Lower lobe of right lung (tissue), 2 donors: ENCODE measurements around the gene TTLL11. TPM values are rescaled to one million over a fixed set of nuclear protein-coding genes. Genes with fewer than 3 reads are reported as not detected.

Experiments
- ATAC-seq, 2 donors: fragments of 200-7000 bp; cut with Tn5 transposase; one replicate each; pipeline ENCODE4 v1.9.1; 2020 to 2022; ENCODE audit warnings: mild to moderate bottlenecking in 2 of 2, moderate library complexity in 2 of 2
- DNase-seq: peaks from one replicate; pipeline ENCODE4 v3.0.0-alpha.2; 2020
- H3K27ac ChIP-seq: fragments of 200-600 bp; one replicate; pipeline ENCODE4 v1.8.0; 2022
- H3K27me3 ChIP-seq: fragments of 200-600 bp; one replicate; pipeline ENCODE4 v1.8.0; 2022; ENCODE audit warnings: low read depth
- H3K36me3 ChIP-seq: fragments of 200-600 bp; one replicate; pipeline ENCODE4 v1.8.0; 2022; ENCODE audit warnings: mild to moderate bottlenecking
- H3K4me1 ChIP-seq: fragments of 200-600 bp; one replicate; pipeline ENCODE4 v1.8.0; 2022
- H3K4me3 ChIP-seq: fragments of 200-600 bp; one replicate; pipeline ENCODE4 v1.8.0; 2022; ENCODE audit warnings: mild to moderate bottlenecking
- H3K9me3 ChIP-seq: fragments of 200-600 bp; one replicate; pipeline ENCODE4 v1.8.0; 2022
- intact Hi-C: fragments of 100-400 bp; cut with DNase I; formaldehyde crosslinking; loops from one replicate; pipeline ENCODE4 v1.11.0; 2022
- total RNA-seq: library from RNA; stranded (reverse); fragmentation: NEBNext Ultra II Directional; extraction: Animal tissue kit (Norgen Biotek cat#: 25700); gene quantifications from one replicate; pipeline ENCODE4 v1.2.1, GENCODE V29; 2021
- TF ChIP-seq, protein P1 (sequence below): fragments of 200-600 bp; IDR thresholded peaks from one replicate; pipeline ENCODE4 v1.8.0; 2022; ENCODE audit warnings: antibody characterized with exemption, mild to moderate bottlenecking
- donor health status: DM: no; HTN: yes; CAD: no; lungs with severe emphysema.

TTLL11 gene
- total RNA-seq, 1 donor from 2014 or later: 11.7 TPM

DNA sequence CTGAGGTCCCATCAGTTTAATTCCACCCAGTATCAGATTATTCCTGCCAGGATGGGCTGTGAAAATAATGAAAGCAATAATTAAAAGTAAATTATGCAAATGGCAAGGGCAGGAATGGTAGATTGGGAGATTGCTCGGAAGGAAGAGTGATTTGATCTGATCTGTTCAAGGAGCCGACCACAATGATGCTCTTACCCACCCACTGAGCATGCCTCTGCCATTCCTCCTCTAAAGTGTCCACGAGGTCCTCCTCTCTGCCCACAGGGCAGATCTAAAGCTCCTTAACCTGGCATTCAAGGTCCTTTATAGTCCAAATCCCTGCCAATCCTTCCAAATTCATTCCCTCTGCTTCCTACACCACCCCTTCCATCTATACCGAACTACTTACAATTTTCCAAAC lies 147.8 kb downstream of the TTLL11 start:
- intact Hi-C loops: no loop called here
- Histone ChIP-seq H3K9me3 (no peaks in the 10 kb centered on the region), H3K4me3 (no peak overlapping the region), H3K4me1 (no peaks in the 10 kb centered on the region), H3K27ac (no peak overlapping the region), H3K36me3 (no peaks in the 10 kb centered on the region), H3K27me3 (no peaks in the 10 kb centered on the region)
- ATAC-seq (no peak), DNase-seq (no peak)
- TF ChIP-seq, protein P1, sequence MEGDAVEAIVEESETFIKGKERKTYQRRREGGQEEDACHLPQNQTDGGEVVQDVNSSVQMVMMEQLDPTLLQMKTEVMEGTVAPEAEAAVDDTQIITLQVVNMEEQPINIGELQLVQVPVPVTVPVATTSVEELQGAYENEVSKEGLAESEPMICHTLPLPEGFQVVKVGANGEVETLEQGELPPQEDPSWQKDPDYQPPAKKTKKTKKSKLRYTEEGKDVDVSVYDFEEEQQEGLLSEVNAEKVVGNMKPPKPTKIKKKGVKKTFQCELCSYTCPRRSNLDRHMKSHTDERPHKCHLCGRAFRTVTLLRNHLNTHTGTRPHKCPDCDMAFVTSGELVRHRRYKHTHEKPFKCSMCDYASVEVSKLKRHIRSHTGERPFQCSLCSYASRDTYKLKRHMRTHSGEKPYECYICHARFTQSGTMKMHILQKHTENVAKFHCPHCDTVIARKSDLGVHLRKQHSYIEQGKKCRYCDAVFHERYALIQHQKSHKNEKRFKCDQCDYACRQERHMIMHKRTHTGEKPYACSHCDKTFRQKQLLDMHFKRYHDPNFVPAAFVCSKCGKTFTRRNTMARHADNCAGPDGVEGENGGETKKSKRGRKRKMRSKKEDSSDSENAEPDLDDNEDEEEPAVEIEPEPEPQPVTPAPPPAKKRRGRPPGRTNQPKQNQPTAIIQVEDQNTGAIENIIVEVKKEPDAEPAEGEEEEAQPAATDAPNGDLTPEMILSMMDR: no peak

DNA sequence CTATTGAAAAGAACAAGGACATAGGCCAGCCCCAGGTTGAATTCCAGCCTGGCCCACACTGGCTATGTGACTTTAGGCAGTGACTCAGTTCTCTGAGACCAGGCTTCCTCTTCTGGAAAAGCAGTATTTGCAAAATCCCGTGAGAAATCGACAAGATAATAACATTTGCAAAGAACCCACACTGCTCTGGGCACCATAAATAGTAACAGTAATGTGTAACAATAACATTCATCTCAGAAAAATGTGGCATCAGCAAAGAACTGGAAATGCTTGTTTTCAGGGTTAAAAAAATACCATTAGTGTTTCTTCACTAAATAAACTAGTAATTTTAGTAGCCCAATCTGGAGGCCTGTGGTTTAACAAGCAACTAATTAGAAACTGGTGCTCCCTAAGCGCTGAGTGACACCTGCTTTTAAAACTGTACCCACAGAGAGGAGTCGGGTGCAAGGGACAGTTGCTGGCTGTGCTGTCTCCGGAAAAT lies 148.4 kb downstream of the TTLL11 start:
- DNase-seq: no peak
- H3K27me3 ChIP-seq: no peaks in the 10 kb centered on the region
- TF ChIP-seq, protein P1: no peak
- no peaks in the 10 kb centered on the region for H3K36me3 ChIP-seq
- H3K9me3 ChIP-seq: no peaks in the 10 kb centered on the region
- H3K27ac ChIP-seq: no peak overlapping the region
- no peak for ATAC-seq
- no peak overlapping the region for H3K4me3 ChIP-seq
- no peaks in the 10 kb centered on the region for H3K4me1 ChIP-seq
- intact Hi-C loops: no loop called here

DNA sequence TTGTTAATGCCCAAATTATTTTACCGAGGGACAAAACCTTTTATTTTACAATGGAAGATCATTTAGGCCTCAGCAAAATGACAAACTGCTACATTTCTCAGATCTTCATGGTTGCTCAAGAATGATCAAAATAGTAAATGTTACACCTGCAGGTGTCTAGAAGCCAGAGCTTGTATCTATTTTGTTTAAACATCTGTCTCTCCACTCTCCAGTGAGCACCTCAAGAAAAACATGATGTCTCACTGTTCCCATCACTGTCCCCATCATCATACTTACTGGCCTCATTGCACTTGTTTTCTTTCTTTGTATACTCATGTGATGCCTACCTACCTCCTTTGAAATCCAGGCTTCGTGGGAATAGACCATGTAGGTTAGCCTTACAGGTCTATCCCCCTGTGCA lies 149.6 kb downstream of the TTLL11 start:
- no peak overlapping the region for H3K27ac ChIP-seq
- DNase-seq (no peak), ATAC-seq (no peak)
- H3K27me3 ChIP-seq: no peaks in the 10 kb centered on the region
- intact Hi-C loops: no loop called here
- H3K4me3 ChIP-seq: no peak overlapping the region
- no peaks in the 10 kb centered on the region for H3K4me1 ChIP-seq
- H3K36me3 ChIP-seq: no peaks in the 10 kb centered on the region
- TF ChIP-seq, protein P1: no peak
- no peaks in the 10 kb centered on the region for H3K9me3 ChIP-seq

DNA sequence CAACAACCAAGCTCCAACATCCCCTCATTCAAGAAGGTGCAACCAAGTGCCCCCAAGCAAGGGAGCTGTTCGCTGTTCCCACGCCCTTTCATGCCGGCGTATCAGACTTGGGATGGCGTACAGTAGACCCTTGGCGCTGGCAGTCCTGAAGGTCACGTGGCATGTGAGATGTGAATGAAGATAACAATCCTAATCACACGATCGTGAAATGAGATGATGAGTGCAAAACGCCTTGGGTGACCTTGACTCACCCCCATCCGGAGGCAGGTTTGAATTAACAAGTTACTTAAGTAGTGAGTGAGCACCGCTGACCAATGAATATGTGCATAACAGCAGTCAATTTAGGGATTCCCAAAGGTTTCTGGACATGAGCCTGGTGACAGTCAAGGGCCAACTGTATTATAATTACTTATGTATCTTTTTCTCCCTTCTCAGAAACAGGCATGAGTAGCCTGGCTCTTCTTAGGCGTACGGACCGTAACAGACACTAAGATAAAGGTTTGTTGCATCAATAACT lies 150.2 kb downstream of the TTLL11 start:
- Histone ChIP-seq H3K9me3 (no peaks in the 10 kb centered on the region), H3K36me3 (no peaks in the 10 kb centered on the region), H3K4me1 (no peaks in the 10 kb centered on the region), H3K4me3 (no peak overlapping the region), H3K27me3 (no peaks in the 10 kb centered on the region), H3K27ac (no peak overlapping the region)
- ATAC-seq: no peak
- DNase-seq: no peak
- TF ChIP-seq, protein P1: no peak
- intact Hi-C loops: no loop called here

DNA sequence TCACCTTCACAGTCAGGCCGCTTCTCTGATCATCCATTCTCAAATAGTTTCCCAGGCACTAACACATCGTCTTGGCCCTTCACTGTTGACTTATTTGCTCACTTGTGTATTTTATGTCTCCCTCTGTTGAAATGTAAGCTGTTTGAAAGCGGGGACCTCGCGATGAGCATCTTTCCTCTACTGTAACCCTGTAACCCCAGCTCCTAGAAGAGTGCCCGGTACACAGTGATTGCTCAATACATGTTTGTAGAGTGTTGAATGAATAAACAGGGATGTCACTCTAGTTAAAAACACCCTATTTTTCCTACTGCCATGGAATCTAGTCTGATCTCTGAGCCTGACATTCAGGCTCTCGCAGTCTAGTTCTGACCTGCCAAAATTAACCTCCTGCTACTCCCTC lies 150.8 kb downstream of the TTLL11 start:
- no peak for ATAC-seq

More for the DNA sequence above, 150.8 kb downstream of the TTLL11 start:
- Histone ChIP-seq H3K4me1 (no peaks in the 10 kb centered on the region), H3K4me3 (no peak overlapping the region), H3K9me3 (no peaks in the 10 kb centered on the region), H3K27me3 (no peaks in the 10 kb centered on the region), H3K36me3 (no peaks in the 10 kb centered on the region), H3K27ac (no peak overlapping the region)
- DNase-seq: no peak
- intact Hi-C loops: no loop called here
- TF ChIP-seq, protein P1: no peak
